ENCODE measurements around the gene KPNA3.

The KPNA3 gene

DNA sequence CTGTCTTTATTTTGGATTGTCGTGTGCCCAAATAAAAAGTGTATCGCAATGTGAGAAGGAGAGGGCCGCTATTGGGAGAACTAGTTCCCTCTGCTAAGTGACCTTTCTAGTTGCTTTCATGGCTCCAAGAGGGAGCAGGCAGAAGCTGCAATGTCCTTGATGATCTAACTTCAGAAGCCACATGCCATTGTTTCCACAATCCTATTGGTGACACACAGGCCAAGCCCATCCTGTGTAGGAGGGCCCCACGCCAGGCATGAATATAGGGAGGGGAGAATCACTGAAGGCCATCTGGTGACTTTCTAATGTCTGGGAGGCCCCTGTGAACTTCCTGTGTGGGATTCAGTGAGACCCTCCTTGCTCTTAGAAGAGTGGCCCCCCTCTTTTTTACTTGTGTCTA is 47.8 kb upstream of the KPNA3 start:
- Histone ChIP-seq H3K79me2 (ENCODE audit: control insufficient read depth, low read length) (no peaks in the 10 kb centered on the region), H3K9me2 (replicated peaks; ENCODE audit: control insufficient read depth, low read length) (no peaks in the 10 kb centered on the region), H3K27ac (ENCODE audit: low read depth, low read length) (no peak overlapping the region), H3F3A (ENCODE audit: control insufficient read depth, insufficient read depth) (no peaks in the 10 kb centered on the region), H3K4me2 (ENCODE audit: low read length) (no peak overlapping the region), H3K4me1 (ENCODE audit: control insufficient read depth, low read length) (no peaks in the 10 kb centered on the region), H3K36me3 (ENCODE audit: control insufficient read depth, low read length) (no peaks in the 10 kb centered on the region), H3K4me3 (ENCODE audit: low read length) (no peak overlapping the region), H3K9me3 (ENCODE audit: control insufficient read depth, insufficient read depth, low read length) (no peaks in the 10 kb centered on the region), H4K20me1 (ENCODE audit: control insufficient read depth, insufficient read depth, low read depth, low read length) (no peaks in the 10 kb centered on the region), H3K27me3 (ENCODE audit: control insufficient read depth, low read length) (no peaks in the 10 kb centered on the region)
- TF ChIP-seq, protein P1, sequence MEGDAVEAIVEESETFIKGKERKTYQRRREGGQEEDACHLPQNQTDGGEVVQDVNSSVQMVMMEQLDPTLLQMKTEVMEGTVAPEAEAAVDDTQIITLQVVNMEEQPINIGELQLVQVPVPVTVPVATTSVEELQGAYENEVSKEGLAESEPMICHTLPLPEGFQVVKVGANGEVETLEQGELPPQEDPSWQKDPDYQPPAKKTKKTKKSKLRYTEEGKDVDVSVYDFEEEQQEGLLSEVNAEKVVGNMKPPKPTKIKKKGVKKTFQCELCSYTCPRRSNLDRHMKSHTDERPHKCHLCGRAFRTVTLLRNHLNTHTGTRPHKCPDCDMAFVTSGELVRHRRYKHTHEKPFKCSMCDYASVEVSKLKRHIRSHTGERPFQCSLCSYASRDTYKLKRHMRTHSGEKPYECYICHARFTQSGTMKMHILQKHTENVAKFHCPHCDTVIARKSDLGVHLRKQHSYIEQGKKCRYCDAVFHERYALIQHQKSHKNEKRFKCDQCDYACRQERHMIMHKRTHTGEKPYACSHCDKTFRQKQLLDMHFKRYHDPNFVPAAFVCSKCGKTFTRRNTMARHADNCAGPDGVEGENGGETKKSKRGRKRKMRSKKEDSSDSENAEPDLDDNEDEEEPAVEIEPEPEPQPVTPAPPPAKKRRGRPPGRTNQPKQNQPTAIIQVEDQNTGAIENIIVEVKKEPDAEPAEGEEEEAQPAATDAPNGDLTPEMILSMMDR (IDR thresholded peaks at IDR 0.05; ENCODE audit: low read depth, low read length, poor library complexity, severe bottlenecking), result no peak
- TF ChIP-seq EZH2phosphoT487 (IDR thresholded peaks at IDR 0.05; ENCODE audit: borderline replicate concordance, low read length), result no peak

- no peaks in the 10 kb centered on the region for H3K9me3 ChIP-seq (ENCODE audit: control insufficient read depth, insufficient read depth, low read length)
- no peak for TF ChIP-seq EZH2phosphoT487 (IDR thresholded peaks at IDR 0.05; ENCODE audit: borderline replicate concordance, low read length)
- TF ChIP-seq, protein P1 (IDR thresholded peaks at IDR 0.05; ENCODE audit: low read depth, low read length, poor library complexity, severe bottlenecking), result no peak
- H3K79me2 ChIP-seq (ENCODE audit: control insufficient read depth, low read length), result no peaks in the 10 kb centered on the region
- no peak overlapping the region for H3K4me3 ChIP-seq (ENCODE audit: low read length)
- H4K20me1 ChIP-seq (ENCODE audit: control insufficient read depth, insufficient read depth, low read depth, low read length), result no peaks in the 10 kb centered on the region
- no peaks in the 10 kb centered on the region for H3K36me3 ChIP-seq (ENCODE audit: control insufficient read depth, low read length)
- H3K27me3 ChIP-seq (ENCODE audit: control insufficient read depth, low read length), result no peaks in the 10 kb centered on the region
- no peaks in the 10 kb centered on the region for H3K4me1 ChIP-seq (ENCODE audit: control insufficient read depth, low read length)
- H3K4me2 ChIP-seq (ENCODE audit: low read length), result no peak overlapping the region
- no peaks in the 10 kb centered on the region for H3K9me2 ChIP-seq (replicated peaks; ENCODE audit: control insufficient read depth, low read length)
- no peak overlapping the region for H3K27ac ChIP-seq (ENCODE audit: low read depth, low read length)
- H3F3A ChIP-seq (ENCODE audit: control insufficient read depth, insufficient read depth), result no peaks in the 10 kb centered on the region
Measured at GRCh38 chr13:49838989-49839388, 46.5 kb upstream of the KPNA3 start.

- Histone ChIP-seq H3K27me3 (ENCODE audit: control insufficient read depth, low read length) (no peaks in the 10 kb centered on the region), H3K9me3 (ENCODE audit: control insufficient read depth, insufficient read depth, low read length) (no peaks in the 10 kb centered on the region), H4K20me1 (ENCODE audit: control insufficient read depth, insufficient read depth, low read depth, low read length) (no peaks in the 10 kb centered on the region), H3K79me2 (ENCODE audit: control insufficient read depth, low read length) (no peaks in the 10 kb centered on the region), H3K4me3 (ENCODE audit: low read length) (no peak overlapping the region), H3K36me3 (ENCODE audit: control insufficient read depth, low read length) (no peaks in the 10 kb centered on the region), H3K9me2 (replicated peaks; ENCODE audit: control insufficient read depth, low read length) (no peaks in the 10 kb centered on the region), H3K4me1 (ENCODE audit: control insufficient read depth, low read length) (no peaks in the 10 kb centered on the region), H3F3A (ENCODE audit: control insufficient read depth, insufficient read depth) (no peaks in the 10 kb centered on the region), H3K27ac (ENCODE audit: low read depth, low read length) (no peak overlapping the region), H3K4me2 (ENCODE audit: low read length) (no peak overlapping the region)
- TF ChIP-seq, protein P1 (IDR thresholded peaks at IDR 0.05; ENCODE audit: low read depth, low read length, poor library complexity, severe bottlenecking), result no peak
- TF ChIP-seq EZH2phosphoT487 (IDR thresholded peaks at IDR 0.05; ENCODE audit: borderline replicate concordance, low read length), result no peak
Measured at GRCh38 chr13:49836516-49836915, 44.0 kb upstream of the KPNA3 start.

- Histone ChIP-seq H3K27me3 (ENCODE audit: control insufficient read depth, low read length) (peaks cover 3% of the 10 kb centered on the region; the same call in 1 of the 2 replicates), H3F3A (ENCODE audit: control insufficient read depth, insufficient read depth) (no peaks in the 10 kb centered on the region), H3K9me3 (ENCODE audit: control insufficient read depth, insufficient read depth, low read length) (no peaks in the 10 kb centered on the region), H3K4me1 (ENCODE audit: control insufficient read depth, low read length) (no peaks in the 10 kb centered on the region), H3K4me3 (ENCODE audit: low read length) (no peak overlapping the region), H3K9me2 (replicated peaks; ENCODE audit: control insufficient read depth, low read length) (no peaks in the 10 kb centered on the region), H3K79me2 (ENCODE audit: control insufficient read depth, low read length) (no peaks in the 10 kb centered on the region), H3K36me3 (ENCODE audit: control insufficient read depth, low read length) (no peaks in the 10 kb centered on the region), H3K27ac (ENCODE audit: low read depth, low read length) (no peak overlapping the region), H4K20me1 (ENCODE audit: control insufficient read depth, insufficient read depth, low read depth, low read length) (no peaks in the 10 kb centered on the region), H3K4me2 (ENCODE audit: low read length) (no peak overlapping the region)
- no peak for TF ChIP-seq EZH2phosphoT487 (IDR thresholded peaks at IDR 0.05; ENCODE audit: borderline replicate concordance, low read length)
- TF ChIP-seq, protein P1 (IDR thresholded peaks at IDR 0.05; ENCODE audit: low read depth, low read length, poor library complexity, severe bottlenecking), result no peak
Measured at GRCh38 chr13:49833402-49833801, 40.9 kb upstream of the KPNA3 start.
